GM12801 (cell line): ENCODE results near the gene ENG.

Experiments used
- TF ChIP-seq, protein P1 (sequence below): IDR thresholded peaks from one replicate; pipeline ENCODE4 v1.5.1; 2011; ENCODE audit warnings: control low read depth; ENCODE audit not compliant: insufficient read length; ENCODE audit errors: extremely low read depth

ENG gene

GRCh38 chr9:127854184-127854806, at the start of gene ENG:
TSS of gene ENG (minus strand) at chr9:127854658. CDS start at chr9:127854355, 303 bp downstream.
- TF ChIP-seq, protein P1, sequence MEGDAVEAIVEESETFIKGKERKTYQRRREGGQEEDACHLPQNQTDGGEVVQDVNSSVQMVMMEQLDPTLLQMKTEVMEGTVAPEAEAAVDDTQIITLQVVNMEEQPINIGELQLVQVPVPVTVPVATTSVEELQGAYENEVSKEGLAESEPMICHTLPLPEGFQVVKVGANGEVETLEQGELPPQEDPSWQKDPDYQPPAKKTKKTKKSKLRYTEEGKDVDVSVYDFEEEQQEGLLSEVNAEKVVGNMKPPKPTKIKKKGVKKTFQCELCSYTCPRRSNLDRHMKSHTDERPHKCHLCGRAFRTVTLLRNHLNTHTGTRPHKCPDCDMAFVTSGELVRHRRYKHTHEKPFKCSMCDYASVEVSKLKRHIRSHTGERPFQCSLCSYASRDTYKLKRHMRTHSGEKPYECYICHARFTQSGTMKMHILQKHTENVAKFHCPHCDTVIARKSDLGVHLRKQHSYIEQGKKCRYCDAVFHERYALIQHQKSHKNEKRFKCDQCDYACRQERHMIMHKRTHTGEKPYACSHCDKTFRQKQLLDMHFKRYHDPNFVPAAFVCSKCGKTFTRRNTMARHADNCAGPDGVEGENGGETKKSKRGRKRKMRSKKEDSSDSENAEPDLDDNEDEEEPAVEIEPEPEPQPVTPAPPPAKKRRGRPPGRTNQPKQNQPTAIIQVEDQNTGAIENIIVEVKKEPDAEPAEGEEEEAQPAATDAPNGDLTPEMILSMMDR = no peak

DNA sequence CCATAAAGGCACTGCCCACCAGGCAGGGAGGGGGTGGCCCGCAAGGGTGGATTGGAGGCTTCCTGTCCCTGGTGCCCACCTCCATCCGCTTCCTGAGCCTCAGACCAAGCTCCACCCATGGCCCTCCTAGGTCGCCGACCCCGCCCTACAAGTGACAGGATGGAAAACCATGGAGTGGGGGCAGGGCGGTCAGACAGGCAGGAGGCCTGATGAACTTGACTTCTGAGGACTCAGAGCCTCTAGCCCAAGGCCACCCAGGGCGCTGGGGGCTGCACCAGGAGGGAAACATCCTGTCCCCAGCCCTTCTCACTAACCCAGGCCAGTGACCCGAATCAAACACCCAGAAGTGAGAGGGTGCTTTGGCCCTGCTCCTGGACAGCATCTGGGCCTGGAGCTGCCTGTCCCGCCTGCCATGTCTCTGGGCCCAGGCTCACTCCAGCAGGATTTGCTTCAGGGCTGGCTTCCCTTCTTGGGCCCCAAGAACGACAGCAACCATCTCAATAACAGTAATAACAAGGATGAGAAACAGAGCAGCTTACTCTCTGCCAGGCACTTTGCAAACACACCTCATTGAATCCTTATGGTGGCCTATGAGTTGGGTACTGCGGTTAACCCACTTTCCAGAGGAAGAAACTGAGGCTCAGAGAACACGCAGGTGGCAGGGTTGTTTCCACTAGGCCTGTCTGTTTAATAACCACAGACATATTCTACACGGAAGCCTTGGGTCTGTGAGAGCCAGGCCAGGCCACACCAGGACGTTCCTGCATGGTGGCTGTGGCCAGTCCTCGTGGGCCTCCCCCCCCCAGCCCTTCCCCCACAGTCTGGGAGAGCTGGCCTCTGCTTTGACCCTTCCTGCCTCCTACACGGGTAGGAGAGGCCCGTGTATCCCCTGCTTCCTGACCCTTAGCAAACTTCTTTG, 49.4 kb upstream of the ENG start:
- TF ChIP-seq, protein P1 = no peak

DNA sequence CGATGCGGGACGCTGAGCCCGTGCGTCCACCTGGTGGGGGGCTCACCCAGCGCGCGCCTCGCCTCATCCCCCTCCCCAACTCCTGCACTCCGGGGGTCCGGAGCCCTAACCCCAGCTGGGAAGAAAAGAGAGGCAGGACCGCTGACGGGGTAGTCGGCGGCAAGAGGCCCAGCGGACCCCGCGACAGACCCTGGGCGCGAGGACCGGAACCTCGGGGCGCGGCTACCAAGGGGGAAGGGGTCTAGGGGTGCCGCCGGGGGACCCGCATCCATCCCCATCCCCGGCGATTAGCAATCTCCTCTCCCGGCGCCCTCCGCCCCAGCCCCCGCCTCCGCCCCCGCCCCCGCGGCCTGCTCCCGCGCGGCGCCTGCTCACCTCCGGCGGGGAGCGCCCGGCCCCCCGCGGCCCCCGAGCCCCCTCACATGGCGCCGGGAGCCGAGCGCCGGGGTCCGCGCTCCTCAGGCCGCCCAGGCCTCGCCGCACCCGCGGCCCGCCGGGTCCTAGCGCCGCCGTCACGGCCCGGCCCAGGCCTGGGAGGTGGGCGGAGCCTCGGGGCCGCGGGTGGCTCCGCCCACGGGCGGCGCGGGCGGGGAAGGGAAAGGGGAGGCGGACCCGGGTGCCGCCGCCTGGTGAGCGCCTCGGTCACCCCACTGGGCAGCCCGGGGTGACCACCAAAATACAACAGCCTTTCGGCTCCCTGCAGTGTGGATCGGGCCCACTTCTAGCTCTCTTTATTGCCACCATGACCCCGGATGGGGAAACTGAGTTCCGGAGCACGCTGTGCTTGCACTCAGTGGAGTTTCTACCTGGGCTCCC, 44.9 kb upstream of the ENG start, which contains the start of gene ST6GALNAC6:
Gene ST6GALNAC6, minus strand, starts transcription at position 476 of the 816 bp plus-strand sequence. CDS start 1,622 bp downstream, outside the sequence.
- TF ChIP-seq, protein P1 = no peak

DNA sequence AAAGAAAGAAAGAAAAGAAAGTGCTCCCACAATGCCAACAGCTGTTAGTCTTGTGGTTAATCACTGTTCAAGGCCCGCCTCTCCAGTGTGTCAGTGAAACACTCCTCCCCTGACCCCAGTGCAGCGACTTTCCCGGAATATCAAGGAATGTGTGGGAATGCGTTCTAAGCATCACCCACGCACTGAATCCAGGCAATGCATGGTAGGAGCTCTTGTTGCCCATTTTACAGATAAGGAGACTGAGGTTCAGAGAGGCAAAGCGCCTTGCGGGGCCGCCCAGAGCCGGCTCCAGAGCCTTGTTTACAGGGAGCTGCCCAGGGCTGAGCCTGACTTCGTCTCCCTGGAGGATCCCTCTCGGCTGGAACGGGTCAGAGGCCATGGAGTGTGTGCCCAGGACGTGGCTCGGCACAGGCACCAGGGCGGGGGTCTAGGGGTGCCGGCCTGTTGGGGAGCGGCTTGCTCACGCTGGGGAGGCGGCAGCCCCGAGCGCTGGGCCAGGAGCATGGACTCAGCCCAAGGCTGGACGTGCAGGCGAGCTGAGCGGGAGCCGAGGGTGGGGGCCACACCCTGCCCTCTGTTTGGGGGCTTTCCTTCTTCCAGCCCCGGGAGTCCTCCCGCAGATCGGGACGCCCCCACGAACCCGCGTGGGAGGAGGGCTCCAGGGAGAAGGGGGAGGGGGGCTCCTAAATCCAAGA, 44.1 kb upstream of the ENG start:
- TF ChIP-seq, protein P1 = no peak

DNA sequence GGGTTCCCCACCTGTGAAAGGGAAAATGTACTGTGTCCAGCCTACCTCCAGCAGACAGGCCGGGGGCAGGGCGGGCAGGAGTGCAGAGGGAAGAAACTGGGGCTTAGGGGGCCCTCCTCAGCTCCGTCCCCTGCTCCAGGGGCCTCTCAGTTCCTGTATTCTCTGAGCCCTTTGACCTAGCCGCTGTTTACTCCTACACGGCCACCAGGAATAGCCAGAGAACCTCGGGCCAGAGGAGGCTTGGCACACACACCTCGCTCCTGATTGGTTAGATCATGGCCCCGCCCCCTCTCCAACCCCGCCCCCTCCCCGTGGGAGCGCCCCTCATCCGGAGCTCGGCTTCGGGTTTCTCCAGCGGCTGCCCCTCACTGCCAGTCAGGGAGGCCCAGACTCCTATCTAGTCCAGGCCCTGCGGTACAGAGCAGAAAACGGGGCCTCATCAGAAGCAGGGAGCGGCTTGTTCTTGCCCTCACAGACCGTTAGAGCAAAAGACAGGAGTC, 42.8 kb upstream of the ENG start:
- TF ChIP-seq, protein P1 = no peak

DNA sequence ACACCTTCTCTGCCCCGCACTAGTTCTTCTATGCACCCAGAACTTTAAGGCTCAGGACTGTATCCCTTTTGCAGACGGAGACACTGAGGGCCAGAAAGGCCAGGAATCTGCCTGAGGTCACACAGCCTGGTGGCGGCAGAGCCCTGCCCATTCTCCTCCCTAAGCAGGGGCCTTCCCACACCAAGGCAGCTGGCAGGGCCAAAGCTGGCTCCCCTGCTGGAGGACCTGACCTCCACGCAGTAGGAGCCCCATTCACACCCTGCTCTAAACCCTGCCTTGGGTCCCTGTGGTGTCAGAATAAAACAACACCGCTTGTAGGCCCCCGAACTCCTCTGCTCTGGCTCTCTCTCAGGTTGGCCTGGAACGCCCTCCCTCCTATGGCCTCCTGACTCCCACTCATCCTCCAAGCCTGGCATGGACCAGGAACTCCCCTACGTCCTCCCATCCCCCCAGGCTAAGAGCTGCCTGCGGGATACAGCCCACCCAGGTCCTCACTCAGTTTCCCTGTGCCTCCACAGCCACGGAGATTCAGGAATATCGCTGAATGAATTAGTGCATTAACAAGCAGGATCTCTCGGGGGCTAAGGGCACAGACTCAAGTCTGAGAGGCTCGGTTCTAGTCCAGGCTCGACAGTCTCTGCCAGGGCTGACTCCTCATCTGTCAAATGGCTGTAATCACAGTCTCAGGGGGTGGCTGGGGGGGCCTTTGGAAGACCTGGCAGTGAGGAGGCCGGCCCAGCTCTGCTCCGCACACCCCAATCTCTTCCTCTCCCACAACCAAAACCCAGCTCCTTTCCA, 42.1 kb upstream of the ENG start:
- TF ChIP-seq, protein P1 = no peak
